Skin epidermis (tissue), 12 donors: Measurements from ENCODE around the gene FILIP1.

Source experiments
- H3K27ac ChIP-seq, 21 experiments: fragments of 200-600 bp; sonication (generic) in 11 of 21; one replicate each; pipeline ENCODE4 v1.5.0; 2020; ENCODE audit warnings: mild to moderate bottlenecking in 3 of 21, inconsistent platforms in 2 of 21, moderate library complexity in 2 of 21
- H3K4me3 ChIP-seq, 7 experiments: fragments of 200-600 bp; sonication (generic) in 2 of 7; one replicate each; pipeline ENCODE4 v1.5.0; 2020; ENCODE audit warnings: inconsistent platforms in 2 of 7, mild to moderate bottlenecking in 2 of 7, moderate library complexity in 1 of 7

Gene FILIP1

GRCh38 chr6:75493400-75494064, at the start of gene FILIP1:
FILIP1 (minus strand) TSS chr6:75493800; CDS start chr6:75414972, 78,828 bp downstream.
- Histone ChIP-seq H3K27ac (peak within 1 kb of the TSS in 11 of 21 experiments; percentile 19 to 78 (median 59)), H3K4me3 (peak within 1 kb of the TSS in 3 of 7 experiments; percentile 8 to 23 (median 9))

- Histone ChIP-seq H3K27ac (no peak overlapping the region), H3K4me3 (no peak overlapping the region)
Observed at GRCh38 chr6:75543311-75543710, 49.7 kb upstream of the FILIP1 start.

- Histone ChIP-seq H3K4me3 (no peak overlapping the region), H3K27ac (no peak overlapping the region)
Observed at GRCh38 chr6:75539136-75539535, 45.5 kb upstream of the FILIP1 start.

GRCh38 chr6:75532521-75532920, 38.9 kb upstream of the FILIP1 start:
- Histone ChIP-seq H3K4me3 (no peak overlapping the region), H3K27ac (no peak overlapping the region)

- no peak overlapping the region for H3K27ac ChIP-seq
- H3K4me3 ChIP-seq = no peak overlapping the region
Observed at GRCh38 chr6:75531174-75531573, 37.6 kb upstream of the FILIP1 start.

GRCh38 chr6:75530696-75531095, 37.1 kb upstream of the FILIP1 start:
- no peak overlapping the region for H3K27ac ChIP-seq
- H3K4me3 ChIP-seq = no peak overlapping the region

GRCh38 chr6:75528423-75528822, 34.8 kb upstream of the FILIP1 start:
- H3K4me3 ChIP-seq = no peak overlapping the region
- H3K27ac ChIP-seq = no peak overlapping the region

GRCh38 chr6:75526502-75527127, 33.0 kb upstream of the FILIP1 start:
- no peak overlapping the region for H3K27ac ChIP-seq
- no peak overlapping the region for H3K4me3 ChIP-seq

- no peak overlapping the region for H3K27ac ChIP-seq
- no peak overlapping the region for H3K4me3 ChIP-seq
Observed at GRCh38 chr6:75525682-75526081, 32.1 kb upstream of the FILIP1 start.

GRCh38 chr6:75524322-75524972, 30.8 kb upstream of the FILIP1 start:
- H3K4me3 ChIP-seq = no peak overlapping the region
- no peak overlapping the region for H3K27ac ChIP-seq

GRCh38 chr6:75516757-75517156, 23.2 kb upstream of the FILIP1 start:
- Histone ChIP-seq H3K27ac (no peak overlapping the region), H3K4me3 (no peak overlapping the region)

- H3K27ac ChIP-seq = no peak overlapping the region
- H3K4me3 ChIP-seq = no peak overlapping the region
Observed at GRCh38 chr6:75512591-75512990, 19.0 kb upstream of the FILIP1 start.

GRCh38 chr6:75505424-75505823, 11.8 kb upstream of the FILIP1 start:
- H3K27ac ChIP-seq = no peak overlapping the region
- H3K4me3 ChIP-seq = no peak overlapping the region

GRCh38 chr6:75504465-75505222, 11.0 kb upstream of the FILIP1 start:
- Histone ChIP-seq H3K27ac (no peak overlapping the region), H3K4me3 (no peak overlapping the region)

- Histone ChIP-seq H3K4me3 (no peak overlapping the region), H3K27ac (no peak overlapping the region)
Observed at GRCh38 chr6:75503291-75503690, 9.7 kb upstream of the FILIP1 start.

GRCh38 chr6:75502884-75503283, 9.3 kb upstream of the FILIP1 start:
- Histone ChIP-seq H3K4me3 (no peak overlapping the region), H3K27ac (no peak overlapping the region)

GRCh38 chr6:75501756-75502155, 8.2 kb upstream of the FILIP1 start:
- no peak overlapping the region for H3K4me3 ChIP-seq
- no peak overlapping the region for H3K27ac ChIP-seq

GRCh38 chr6:75499640-75500039, 6.0 kb upstream of the FILIP1 start:
- H3K4me3 ChIP-seq = no peak overlapping the region
- H3K27ac ChIP-seq = no peak overlapping the region

- H3K27ac ChIP-seq = no peak overlapping the region
Observed at GRCh38 chr6:75498862-75499261, 5.3 kb upstream of the FILIP1 start.

GRCh38 chr6:75497994-75498393, 4.4 kb upstream of the FILIP1 start:
- no peak overlapping the region for H3K4me3 ChIP-seq
- H3K27ac ChIP-seq = no peak overlapping the region

More at GRCh38 chr6:75498862-75499261, 5.3 kb upstream of the FILIP1 start:
- H3K4me3 ChIP-seq = no peak overlapping the region
